Activated B cell treated with CpG ODN at 0.5 μM for 24 hours (primary cell): Measurements from ENCODE around the gene GLB1L3. TPM values are rescaled to one million over a fixed set of nuclear protein-coding genes. Genes with fewer than 3 reads are reported as not detected.

Source experiments
- ATAC-seq: fragments of 200-7000 bp; cut with Tn5 transposase; one replicate; pipeline ENCODE4 v1.10.0; 2021; ENCODE audit warnings: low read depth, mild to moderate bottlenecking, moderate library complexity
- CTCF ChIA-PET: fragments of 350-600 bp; sonication (Branson Sonifier 250); formaldehyde crosslinking; loops from one replicate; lab custom pipeline; 2021; ENCODE audit warnings: antibody characterized with exemption; lab: Charles Lee
- POLR2A ChIA-PET: fragments of 350-600 bp; sonication (Branson Sonifier 250); formaldehyde crosslinking; loops from one replicate; lab custom pipeline; 2021; ENCODE audit warnings: antibody characterized with exemption; lab: Charles Lee
- DNase-seq: peaks from one replicate; pipeline ENCODE4 v3.0.0; 2022
- H3K27ac Mint-ChIP-seq: one replicate; pipeline ENCODE4 v1.8.0; 2020; ENCODE audit warnings: mixed read lengths
- H3K27me3 Mint-ChIP-seq: one replicate; pipeline ENCODE4 v1.8.0; 2021; ENCODE audit warnings: mixed read lengths
- H3K36me3 Mint-ChIP-seq: one replicate; pipeline ENCODE4 v1.8.0; 2021; ENCODE audit warnings: low read depth, mixed read lengths
- H3K4me1 Mint-ChIP-seq: one replicate; pipeline ENCODE4 v1.8.0; 2021; ENCODE audit warnings: mixed read lengths
- H3K4me3 Mint-ChIP-seq: one replicate; pipeline ENCODE4 v1.8.0; 2020; ENCODE audit warnings: mild to moderate bottlenecking, mixed read lengths
- H3K9me3 Mint-ChIP-seq: one replicate; pipeline ENCODE4 v1.8.0; 2020; ENCODE audit warnings: mixed read lengths
- CTCF ChIP-seq: fragments of 200-600 bp; IDR thresholded peaks from one replicate; pipeline ENCODE4 v1.8.0; 2022; ENCODE audit warnings: antibody characterized with exemption, mild to moderate bottlenecking
- intact Hi-C: fragments of 100-400 bp; cut with micrococcal nuclease; formaldehyde crosslinking; loops from one replicate; pipeline ENCODE4 v1.15.1; 2024
- total RNA-seq: library from RNA; stranded (reverse); gene quantifications from 2 replicates; pipeline ENCODE4 v1.2.3, GENCODE V29; 2022

GLB1L3 gene
- total RNA-seq, 1 donor from 2014 or later = not detected

GRCh38 chr11:134334796-134335571 is 58.8 kb downstream of the GLB1L3 start:
- Mint-ChIP-seq H3K36me3 (no peaks in the 10 kb centered on the region), H3K4me3 (no peak overlapping the region), H3K4me1 (peaks cover 9% of the 10 kb centered on the region), H3K27me3 (peaks cover 38% of the 10 kb centered on the region), H3K27ac (no peak overlapping the region), H3K9me3 (no peaks in the 10 kb centered on the region)
- TF ChIP-seq CTCF = no peak
- no peak for DNase-seq
- no peak for ATAC-seq
- intact Hi-C loops = loop anchor here (5.0 kb wide), 1 partner anchor 58 kb away; the partner anchor contains the start of gene GLB1L3
- ChIA-PET POLR2A (interaction anchor here (1.1 kb wide), 1 partner anchor 111 kb away, joined by 3 read pairs; the partner anchor contains the start of gene VPS26B), CTCF (no interaction called here)

- CTCF ChIA-PET = no interaction called here
- POLR2A ChIA-PET = no interaction called here
- no peak for TF ChIP-seq CTCF
- H3K27ac Mint-ChIP-seq = no peak overlapping the region
- H3K27me3 Mint-ChIP-seq = peaks cover 26% of the 10 kb centered on the region
- DNase-seq = no peak
- intact Hi-C loops = no loop called here
- H3K4me3 Mint-ChIP-seq = no peak overlapping the region
- H3K4me1 Mint-ChIP-seq = peaks cover 4% of the 10 kb centered on the region
- H3K9me3 Mint-ChIP-seq = no peaks in the 10 kb centered on the region
- H3K36me3 Mint-ChIP-seq = no peaks in the 10 kb centered on the region
- ATAC-seq = no peak
Measured at GRCh38 chr11:134337051-134337450, 60.9 kb downstream of the GLB1L3 start.

DNA sequence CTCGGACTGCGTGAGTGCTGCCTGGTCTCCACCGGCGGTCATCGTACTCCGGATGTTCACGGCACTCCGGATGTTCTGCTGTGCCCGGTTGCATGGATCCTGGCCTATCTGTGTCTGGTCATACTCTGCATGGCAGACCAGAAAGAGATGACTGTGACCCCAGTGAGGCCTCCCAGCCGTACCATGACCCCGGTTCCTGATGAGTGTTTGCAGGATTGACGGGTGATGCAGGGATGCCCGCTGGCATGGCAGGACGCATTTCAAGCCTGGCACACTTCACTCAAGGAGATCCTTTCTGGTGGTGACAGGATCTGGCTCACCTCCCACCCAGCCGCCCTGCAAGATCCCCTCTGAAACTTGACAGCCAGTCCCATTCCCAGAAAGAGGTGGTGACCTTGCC is 61.9 kb downstream of the GLB1L3 start:
- no peak overlapping the region for H3K4me3 Mint-ChIP-seq
- intact Hi-C loops = no loop called here
- DNase-seq (no peak), ATAC-seq (no peak)
- POLR2A ChIA-PET = no interaction called here
- H3K36me3 Mint-ChIP-seq = no peaks in the 10 kb centered on the region
- H3K27ac Mint-ChIP-seq = no peak overlapping the region
- no peaks in the 10 kb centered on the region for H3K4me1 Mint-ChIP-seq
- no peak for TF ChIP-seq CTCF
- CTCF ChIA-PET = no interaction called here
- H3K9me3 Mint-ChIP-seq = no peaks in the 10 kb centered on the region
- peaks cover 19% of the 10 kb centered on the region for H3K27me3 Mint-ChIP-seq

- peaks cover 13% of the 10 kb centered on the region for H3K27me3 Mint-ChIP-seq
- H3K36me3 Mint-ChIP-seq = no peaks in the 10 kb centered on the region
- intact Hi-C loops = no loop called here
- no peak overlapping the region for H3K4me3 Mint-ChIP-seq
- POLR2A ChIA-PET = no interaction called here
- no peaks in the 10 kb centered on the region for H3K9me3 Mint-ChIP-seq
- H3K4me1 Mint-ChIP-seq = no peaks in the 10 kb centered on the region
- no peak for TF ChIP-seq CTCF
- H3K27ac Mint-ChIP-seq = no peak overlapping the region
- CTCF ChIA-PET = no interaction called here
- no peak for ATAC-seq
- DNase-seq = no peak
Measured at GRCh38 chr11:134338654-134339053, 62.5 kb downstream of the GLB1L3 start.

DNA sequence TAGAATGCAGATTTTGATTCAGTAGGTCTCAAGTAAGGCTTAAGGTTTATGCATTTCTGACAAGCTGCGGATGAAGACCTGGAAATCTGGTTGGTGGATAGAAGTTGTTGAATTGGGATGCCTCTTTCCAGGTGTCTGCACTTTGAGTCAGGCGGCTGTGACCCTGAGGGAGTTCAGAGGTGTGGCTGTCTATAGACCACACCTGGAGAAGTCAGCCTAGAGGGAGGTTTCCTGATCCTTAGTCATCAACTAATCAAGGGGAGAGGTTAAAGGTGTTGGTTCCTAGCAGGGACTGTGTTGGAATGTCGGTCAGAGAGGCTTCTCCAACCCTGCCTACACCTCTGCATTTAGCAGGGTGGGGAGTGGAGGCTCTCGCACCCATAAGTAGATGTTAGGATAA is 63.6 kb downstream of the GLB1L3 start:
- ChIA-PET CTCF (no interaction called here), POLR2A (no interaction called here)
- H3K36me3 Mint-ChIP-seq = no peaks in the 10 kb centered on the region
- H3K27me3 Mint-ChIP-seq = peaks cover 7% of the 10 kb centered on the region
- H3K27ac Mint-ChIP-seq = no peak overlapping the region
- DNase-seq = no peak
- no peak for ATAC-seq
- H3K9me3 Mint-ChIP-seq = no peaks in the 10 kb centered on the region
- TF ChIP-seq CTCF = no peak
- intact Hi-C loops = no loop called here
- H3K4me1 Mint-ChIP-seq = no peaks in the 10 kb centered on the region
- no peak overlapping the region for H3K4me3 Mint-ChIP-seq
